NCI-H2227 (cell line): ENCODE results near the gene SNTG2.

ENCODE experiments used
- DNase-seq: peaks from one replicate; lab custom pipeline; 2025; ENCODE audit not compliant: unreplicated experiment; lab: John Stamatoyannopoulos, UW

The SNTG2 gene

GRCh38 chr2:1136846-1137245 lies 186.2 kb downstream of the SNTG2 start:
- no peak for DNase-seq

GRCh38 chr2:1137264-1137663 lies 186.6 kb downstream of the SNTG2 start:
- DNase-seq, result no peak

- DNase-seq, result no peak
These were observed 187.3 kb downstream of the SNTG2 start for GRCh38 chr2:1137913-1138391.

GRCh38 chr2:1140389-1141003 lies 189.8 kb downstream of the SNTG2 start:
- no peak for DNase-seq

- DNase-seq, result no peak
These were observed 190.4 kb downstream of the SNTG2 start for GRCh38 chr2:1141079-1141478.

GRCh38 chr2:1143129-1143528 lies 192.5 kb downstream of the SNTG2 start:
- DNase-seq, result no peak

- no peak for DNase-seq
These were observed 197.4 kb downstream of the SNTG2 start for GRCh38 chr2:1147873-1148612.

- no peak for DNase-seq
These were observed 200.3 kb downstream of the SNTG2 start for GRCh38 chr2:1150724-1151511.

GRCh38 chr2:1152375-1152774 lies 201.7 kb downstream of the SNTG2 start:
- no peak for DNase-seq

- DNase-seq, result no peak
These were observed 203.3 kb downstream of the SNTG2 start for GRCh38 chr2:1153920-1154319.

GRCh38 chr2:1154710-1155594 lies 204.3 kb downstream of the SNTG2 start:
- no peak for DNase-seq

GRCh38 chr2:1156059-1156458 lies 205.4 kb downstream of the SNTG2 start:
- DNase-seq, result no peak

- DNase-seq, result no peak
These were observed 205.9 kb downstream of the SNTG2 start for GRCh38 chr2:1156531-1156930.

GRCh38 chr2:1157107-1157506 lies 206.5 kb downstream of the SNTG2 start:
- DNase-seq, result no peak

- DNase-seq, result no peak
These were observed 208.4 kb downstream of the SNTG2 start for GRCh38 chr2:1159013-1159412.

- no peak for DNase-seq
These were observed 211.6 kb downstream of the SNTG2 start for GRCh38 chr2:1162246-1162645.

GRCh38 chr2:1162768-1163584 lies 212.3 kb downstream of the SNTG2 start:
- no peak for DNase-seq

GRCh38 chr2:1166976-1167375 lies 216.3 kb downstream of the SNTG2 start:
- no peak for DNase-seq

GRCh38 chr2:1168846-1169245 lies 218.2 kb downstream of the SNTG2 start:
- DNase-seq, result no peak
